Measurements from ENCODE around the gene ARL15. TPM values are rescaled to one million over a fixed set of nuclear protein-coding genes. Genes with fewer than 3 reads are reported as not detected.

ARL15 gene
- total and polyA plus RNA-seq, 4 donors: 5.7 to 66.2 (median 14.9) TPM

- WGBS, 2 donors: 96 to 97% methylated on average over 2 of the region's 2 CpGs
- ATAC-seq (ENCODE audit: insufficient read depth, low FRiP score): no peak
Observed at GRCh38 chr5:54094706-54095105, 215.7 kb downstream of the ARL15 start.

GRCh38 chr5:54093861-54094260 is 216.5 kb downstream of the ARL15 start:
- Histone ChIP-seq H3K36me3 (ENCODE audit: control insufficient read depth in 4 of 4, insufficient read depth in 4 of 4, low read length in 4 of 4) (peaks cover 0 to 3% (median 0%) of the 10 kb centered on the region in 4 donors), H3K4me1 (ENCODE audit: control insufficient read depth in 5 of 5, insufficient read depth in 5 of 5, low read length in 5 of 5) (peaks cover 0 to 5% (median 0%) of the 10 kb centered on the region in 5 donors), H3K9ac (ENCODE audit: insufficient read depth in 1 of 2, low read length in 2 of 2) (no peak overlapping the region), H3K9me3 (ENCODE audit: control insufficient read depth in 4 of 4, insufficient read depth in 3 of 4, low read length in 3 of 4) (no peaks in the 10 kb centered on the region), H3K27ac (ENCODE audit: low read depth in 1 of 2, low read length in 1 of 2) (no peak overlapping the region), H3K27me3 (ENCODE audit: control insufficient read depth in 3 of 3, insufficient read depth in 3 of 3, low read length in 2 of 3) (no peaks in the 10 kb centered on the region), H3K4me3 (no peak overlapping the region)
- WGBS, 2 donors: 92 to 95% methylated on average over 2 of the region's 2 CpGs
- no peak for ATAC-seq (ENCODE audit: insufficient read depth, low FRiP score)
- no peak for DNase-seq
- no peak for TF ChIP-seq CTCF (IDR thresholded peaks at IDR 0.05; ENCODE audit: control extremely low read depth, extremely low read depth)

More at GRCh38 chr5:54094706-54095105, 215.7 kb downstream of the ARL15 start:
- no peaks in the 10 kb centered on the region for H3K9me3 ChIP-seq (ENCODE audit: control insufficient read depth in 4 of 4, insufficient read depth in 3 of 4, low read length in 3 of 4)
- peaks cover 0 to 3% (median 0%) of the 10 kb centered on the region in 4 donors for H3K36me3 ChIP-seq (ENCODE audit: control insufficient read depth in 4 of 4, insufficient read depth in 4 of 4, low read length in 4 of 4)
- H3K27ac ChIP-seq (ENCODE audit: low read depth in 1 of 2, low read length in 1 of 2): no peak overlapping the region
- peaks cover 0 to 5% (median 0%) of the 10 kb centered on the region in 5 donors for H3K4me1 ChIP-seq (ENCODE audit: control insufficient read depth in 5 of 5, insufficient read depth in 5 of 5, low read length in 5 of 5)
- no peak overlapping the region for H3K4me3 ChIP-seq
- H3K27me3 ChIP-seq (ENCODE audit: control insufficient read depth in 3 of 3, insufficient read depth in 3 of 3, low read length in 2 of 3): no peaks in the 10 kb centered on the region
- no peak for DNase-seq
- no peak for TF ChIP-seq CTCF (IDR thresholded peaks at IDR 0.05; ENCODE audit: control extremely low read depth, extremely low read depth)
- no peak overlapping the region for H3K9ac ChIP-seq (ENCODE audit: insufficient read depth in 1 of 2, low read length in 2 of 2)

- WGBS, 2 donors: 88 to 89% methylated on average over 1 of the region's 1 CpG
- Histone ChIP-seq H3K36me3 (ENCODE audit: control insufficient read depth in 4 of 4, insufficient read depth in 4 of 4, low read length in 4 of 4) (peaks cover 0 to 3% (median 0%) of the 10 kb centered on the region in 4 donors), H3K4me3 (no peak overlapping the region), H3K4me1 (ENCODE audit: control insufficient read depth in 5 of 5, insufficient read depth in 5 of 5, low read length in 5 of 5) (peaks cover 0 to 5% (median 0%) of the 10 kb centered on the region in 5 donors), H3K9ac (ENCODE audit: insufficient read depth in 1 of 2, low read length in 2 of 2) (no peak overlapping the region), H3K9me3 (ENCODE audit: control insufficient read depth in 4 of 4, insufficient read depth in 3 of 4, low read length in 3 of 4) (no peaks in the 10 kb centered on the region), H3K27ac (ENCODE audit: low read depth in 1 of 2, low read length in 1 of 2) (no peak overlapping the region), H3K27me3 (ENCODE audit: control insufficient read depth in 3 of 3, insufficient read depth in 3 of 3, low read length in 2 of 3) (no peaks in the 10 kb centered on the region)
- ATAC-seq (ENCODE audit: insufficient read depth, low FRiP score): no peak
- TF ChIP-seq CTCF (IDR thresholded peaks at IDR 0.05; ENCODE audit: control extremely low read depth, extremely low read depth): no peak
- no peak for DNase-seq
Observed at GRCh38 chr5:54093081-54093492, 217.3 kb downstream of the ARL15 start.

Data from lung (tissue), 12 donors.